GM18502 (cell line): ENCODE measurements around the gene VPS13A.
"Not testable (repeated sequence)": the region's sequence is repeated elsewhere in the genome, so short reads cannot be mapped to it uniquely, and the experiment has no call there.

ENCODE experiments used
- ATAC-seq: cut with Tn5 transposase; IDR thresholded peaks from one replicate; pipeline ENCODE4 v1.9.1; 2021; ENCODE audit warnings: mild to moderate bottlenecking; ENCODE audit not compliant: unreplicated experiment, poor library complexity

The VPS13A gene

DNA sequence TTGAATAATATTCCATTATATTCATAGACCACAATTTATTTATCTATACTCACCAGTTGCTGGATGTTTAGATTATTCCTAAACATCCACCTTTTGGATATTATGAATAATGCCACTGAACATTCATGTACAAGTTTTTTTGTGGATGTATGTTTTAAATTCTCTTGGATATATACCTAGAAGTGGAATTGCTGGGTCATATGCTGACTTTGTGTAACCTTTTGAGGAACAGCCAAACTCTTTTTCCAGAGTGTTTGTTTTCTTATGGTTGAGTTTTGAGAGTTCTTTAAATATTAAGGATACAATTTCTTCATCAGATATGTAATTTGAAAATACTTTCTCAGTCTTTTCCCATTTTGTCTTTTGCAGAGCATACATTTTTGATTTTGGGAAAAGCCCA lies 2.7 kb downstream of the VPS13A start:
- ATAC-seq: no peak

DNA sequence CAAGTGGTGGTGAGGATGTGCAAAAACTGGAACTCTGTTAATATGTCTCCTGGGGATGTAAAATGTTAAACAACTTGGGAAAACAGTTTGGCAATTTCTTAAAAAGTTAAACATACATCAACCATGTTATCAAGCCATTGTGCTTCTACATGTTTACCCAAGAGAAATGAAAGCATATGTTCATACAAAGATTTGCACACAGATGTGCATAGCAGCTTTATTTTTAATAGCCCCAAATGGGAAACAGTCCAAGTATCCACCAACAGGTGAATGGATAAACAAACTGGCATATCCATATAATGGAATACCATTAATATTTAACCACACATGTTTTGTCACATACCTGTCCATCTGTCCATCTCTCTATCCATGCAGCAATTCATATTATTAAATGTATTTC lies 6.2 kb downstream of the VPS13A start:
- no peak for ATAC-seq

DNA sequence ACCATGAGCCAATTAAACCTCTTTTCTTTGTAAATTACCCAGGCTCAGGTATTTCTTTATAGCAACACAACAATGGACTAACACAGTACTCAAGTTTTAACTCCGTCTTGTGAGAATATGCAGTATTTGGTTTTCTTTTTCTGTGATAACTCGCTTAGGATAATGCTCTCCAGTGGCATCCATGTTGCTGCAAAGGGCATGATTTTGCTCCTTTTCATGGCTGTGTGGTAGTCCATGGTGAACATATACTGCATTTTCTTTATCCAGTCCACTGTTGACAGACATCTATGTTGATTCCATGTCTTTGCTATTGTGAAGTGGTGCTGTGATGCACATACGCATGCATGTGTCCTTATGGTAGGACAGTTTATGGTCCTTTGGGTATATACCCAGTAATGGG lies 10.9 kb downstream of the VPS13A start:
- no peak for ATAC-seq

DNA sequence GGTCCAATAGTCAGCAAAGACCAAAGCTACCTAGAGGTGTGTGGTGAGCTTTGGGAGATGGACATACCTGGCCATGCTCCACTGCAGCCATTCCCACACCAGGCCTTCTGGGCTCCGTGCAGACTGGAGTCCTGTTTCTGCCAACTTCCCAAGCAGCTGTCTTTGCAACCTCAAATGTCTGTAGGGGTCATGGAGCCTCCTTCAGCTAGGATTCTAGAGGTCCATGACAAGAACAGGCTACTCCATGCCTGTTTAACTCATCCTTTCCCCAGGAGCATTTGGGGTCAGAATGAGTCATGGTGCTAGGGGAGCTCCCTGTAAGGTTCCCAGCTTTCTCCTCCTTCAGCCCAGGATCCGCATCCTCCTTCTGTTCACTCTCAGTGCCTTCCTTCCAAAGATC lies 17.1 kb downstream of the VPS13A start:
- ATAC-seq: no peak

DNA sequence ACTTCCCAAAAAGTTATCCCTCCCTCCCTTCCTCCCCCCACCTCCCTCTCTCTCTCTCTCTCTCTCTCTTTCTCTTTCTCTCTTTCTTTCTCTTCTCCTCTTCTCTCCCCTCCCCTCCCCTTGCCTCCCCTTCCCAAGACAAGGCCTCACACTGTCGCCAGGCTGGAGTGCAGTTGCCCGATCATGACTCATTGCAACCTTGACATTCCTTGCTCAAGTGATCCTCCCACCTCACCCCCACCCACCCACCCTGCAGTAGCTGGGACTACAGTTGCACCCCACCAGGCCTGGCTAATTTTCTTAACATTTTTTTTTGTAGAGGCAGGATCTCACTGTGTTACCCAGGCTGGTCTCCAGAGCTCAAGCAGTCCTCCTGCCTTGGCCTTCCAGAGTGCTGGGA lies 32.8 kb downstream of the VPS13A start:
- no peak for ATAC-seq

DNA sequence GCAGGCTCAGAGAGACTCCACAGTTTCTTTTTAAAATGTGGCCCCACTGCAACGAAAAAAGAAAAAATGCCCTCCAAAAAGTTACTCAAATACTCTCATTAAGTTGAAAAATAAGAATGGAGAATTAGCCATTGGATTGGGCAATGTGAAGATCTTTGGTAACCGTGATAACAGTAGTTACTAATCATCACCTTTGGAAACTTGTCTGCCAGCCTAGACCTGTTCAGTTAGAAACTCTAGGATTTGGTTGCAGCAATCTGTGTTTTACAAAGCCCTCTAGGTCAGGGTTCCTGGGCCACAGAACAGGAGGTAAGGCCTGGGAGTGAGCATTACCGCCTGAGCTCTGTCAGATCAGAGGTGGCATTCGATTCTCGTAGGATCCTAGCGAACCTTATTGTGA lies 34.2 kb downstream of the VPS13A start:
- ATAC-seq: no peak

DNA sequence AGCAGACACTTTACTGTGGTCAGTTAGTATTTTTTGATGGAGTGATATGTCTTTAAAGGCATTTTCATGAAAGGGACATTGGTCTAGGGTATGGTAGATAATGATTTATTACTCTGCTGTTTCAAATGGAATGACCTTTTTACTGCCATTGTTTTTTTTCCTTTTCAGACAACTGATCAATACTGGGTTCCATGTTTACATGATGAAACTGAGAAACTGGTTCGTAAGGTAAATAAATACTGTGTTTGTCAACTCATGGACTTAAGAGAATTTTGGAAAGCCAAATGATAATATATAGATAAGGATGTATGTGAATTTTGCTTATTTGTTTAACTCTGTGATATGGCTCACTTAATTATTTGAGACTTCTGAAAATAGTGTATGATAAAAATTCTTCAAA lies 35.5 kb downstream of the VPS13A start:
- no peak for ATAC-seq

DNA sequence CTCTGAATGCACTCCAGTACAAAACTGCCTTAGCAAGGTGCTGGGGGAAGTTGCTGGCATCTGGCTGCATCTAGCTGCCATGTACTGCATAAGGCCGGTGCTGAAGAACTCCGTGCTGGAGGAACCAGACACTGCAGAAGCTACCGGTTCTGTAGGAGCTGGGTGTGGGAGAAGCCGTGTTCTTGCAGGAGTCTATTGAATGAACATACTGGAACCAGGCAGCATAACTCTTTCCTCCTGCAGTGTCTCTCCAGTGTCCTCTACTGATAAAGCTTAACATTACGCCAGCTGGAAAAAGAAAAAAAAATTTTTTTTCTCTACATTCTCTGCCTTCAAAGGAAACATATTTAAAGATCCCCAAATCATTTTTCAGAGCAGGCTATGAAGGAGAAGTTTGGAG lies 38.5 kb downstream of the VPS13A start:
- no peak for ATAC-seq

DNA sequence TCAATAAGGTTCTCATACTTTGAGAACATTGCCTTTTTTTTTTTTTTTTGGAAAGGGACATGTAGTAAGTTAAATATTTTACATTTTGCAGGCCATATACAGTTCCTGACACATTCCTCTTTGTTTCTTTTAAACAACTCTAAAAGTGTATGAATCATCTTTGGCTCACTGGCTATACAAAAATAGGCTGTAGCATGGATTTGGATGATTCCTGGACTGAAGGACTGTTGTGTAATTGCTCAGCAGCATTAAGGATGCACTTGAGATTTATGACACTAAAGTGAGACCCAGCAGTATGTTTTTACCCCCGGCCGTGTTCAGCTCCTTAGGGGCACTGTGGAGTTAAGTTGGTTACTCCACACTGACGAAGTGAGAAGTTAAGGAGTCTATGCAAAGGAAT lies 41.3 kb downstream of the VPS13A start:
- no peak for ATAC-seq

DNA sequence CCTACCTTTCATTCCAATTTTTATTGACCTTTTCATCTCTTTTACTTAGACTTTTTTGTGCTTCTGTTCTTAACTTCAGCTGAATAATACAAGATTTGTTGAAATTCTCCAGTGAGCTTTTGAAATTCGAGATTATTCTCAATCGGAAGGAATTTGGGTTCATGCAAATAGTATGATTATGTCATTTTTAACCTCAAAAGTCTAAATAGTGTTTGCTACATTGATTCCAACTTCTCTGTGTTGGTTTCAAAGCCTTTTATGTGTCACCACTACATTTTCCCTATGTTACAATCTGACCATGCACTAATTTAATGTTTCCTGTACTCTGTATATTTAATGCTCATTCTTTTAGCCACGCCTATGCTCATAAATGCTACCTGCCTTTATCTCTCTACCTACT lies 44.1 kb downstream of the VPS13A start:
- ATAC-seq: no peak

DNA sequence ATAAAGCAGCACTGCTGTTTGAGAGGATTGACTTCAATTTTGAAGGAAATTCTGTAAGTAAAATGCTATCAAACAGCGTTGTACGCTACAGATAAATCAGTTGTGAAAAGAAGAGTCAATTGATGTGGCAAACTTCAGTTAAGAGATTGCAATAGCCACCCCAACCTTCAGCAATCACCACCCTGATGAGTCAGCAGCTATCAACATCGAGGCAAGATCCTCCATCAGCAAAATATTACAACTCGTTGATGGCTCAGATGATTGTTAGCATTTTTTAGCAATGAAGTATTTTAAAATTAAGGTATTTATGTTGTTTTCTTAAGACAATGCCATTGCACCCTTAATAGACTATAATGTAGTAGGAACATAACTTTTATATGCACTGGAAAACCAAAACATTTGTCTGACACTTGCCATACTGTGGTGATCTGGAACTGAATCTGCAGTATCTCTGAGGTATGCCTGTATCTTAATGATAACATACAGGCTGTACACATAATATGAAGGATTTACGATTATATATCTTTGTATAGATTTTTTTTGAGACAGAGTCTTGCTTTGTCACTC lies 47.5 kb downstream of the VPS13A start:
- ATAC-seq: no peak

DNA sequence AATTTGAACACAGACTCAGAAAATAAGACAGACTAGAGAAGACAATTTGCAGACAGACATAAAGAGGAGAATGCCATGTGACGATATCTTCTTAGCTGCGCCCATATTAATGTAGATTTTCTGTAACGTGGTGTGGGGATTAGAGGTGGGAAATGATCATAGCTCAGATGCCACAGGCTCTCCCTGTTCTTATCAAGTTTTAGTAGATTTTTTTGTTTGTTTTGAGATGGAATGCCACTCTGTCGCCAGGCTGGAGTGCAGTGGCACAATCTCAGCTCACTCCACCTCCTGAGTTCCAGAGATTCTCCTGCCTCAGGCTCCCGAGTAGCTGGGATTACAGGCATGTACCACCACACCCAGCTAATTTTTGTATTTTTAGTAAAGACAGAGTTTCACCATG lies 59.4 kb downstream of the VPS13A start:
- no peak for ATAC-seq

DNA sequence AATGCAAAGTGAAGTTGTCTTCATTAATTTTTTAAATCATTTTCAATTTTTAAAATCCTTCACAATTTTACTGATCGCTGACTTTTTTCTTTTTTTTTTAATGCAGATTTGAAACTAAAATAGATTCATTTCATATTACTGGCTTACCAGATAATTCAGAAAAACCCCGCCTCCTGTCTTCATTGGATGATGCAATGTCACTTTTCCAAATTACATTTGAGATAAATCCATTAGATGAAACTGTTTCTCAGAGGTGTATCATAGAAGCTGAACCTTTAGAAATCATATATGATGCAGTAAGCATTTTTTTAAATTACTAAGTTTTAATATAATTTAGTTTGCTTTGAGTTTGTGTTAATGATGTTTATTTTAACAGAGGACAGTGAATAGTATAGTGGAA lies 60.6 kb downstream of the VPS13A start:
- no peak for ATAC-seq

DNA sequence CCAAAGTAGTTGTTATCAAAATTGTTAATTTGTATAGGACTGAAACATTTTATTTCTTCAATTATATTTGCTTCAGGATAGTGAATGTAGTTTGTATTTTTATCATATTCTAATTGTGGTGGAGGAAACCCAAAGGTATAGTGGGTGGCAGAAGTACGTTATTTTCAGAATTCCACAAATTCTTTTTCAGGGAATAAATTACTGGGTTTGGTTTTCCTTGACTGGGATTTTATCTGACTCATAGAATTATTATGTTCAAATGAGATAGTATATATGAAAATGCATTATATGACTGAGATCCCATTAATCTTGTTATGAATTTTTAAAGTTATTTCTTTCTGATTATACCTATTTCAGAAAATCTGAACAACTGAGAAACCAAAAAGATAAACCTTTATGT lies 73.7 kb downstream of the VPS13A start:
- no peak for ATAC-seq

DNA sequence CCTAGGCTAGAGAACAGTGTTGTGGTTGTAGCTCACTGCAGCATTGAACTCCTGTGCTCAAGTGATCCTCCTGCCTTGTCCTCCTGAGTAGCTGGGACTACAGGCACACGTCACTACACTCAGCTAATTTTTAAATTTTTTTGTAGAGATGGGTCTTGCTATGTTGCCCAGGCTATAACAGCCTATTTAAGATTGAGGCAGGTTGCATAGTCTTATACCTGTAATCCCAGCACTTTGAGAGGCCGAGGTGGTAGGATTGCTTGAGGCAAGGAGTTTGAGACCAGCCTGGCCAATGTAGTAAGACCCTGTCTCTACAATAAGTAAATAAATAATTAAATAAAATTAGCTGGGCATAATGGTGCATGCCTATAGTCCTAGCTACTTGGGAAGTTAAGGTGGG lies 79.9 kb downstream of the VPS13A start:
- ATAC-seq: no peak

DNA sequence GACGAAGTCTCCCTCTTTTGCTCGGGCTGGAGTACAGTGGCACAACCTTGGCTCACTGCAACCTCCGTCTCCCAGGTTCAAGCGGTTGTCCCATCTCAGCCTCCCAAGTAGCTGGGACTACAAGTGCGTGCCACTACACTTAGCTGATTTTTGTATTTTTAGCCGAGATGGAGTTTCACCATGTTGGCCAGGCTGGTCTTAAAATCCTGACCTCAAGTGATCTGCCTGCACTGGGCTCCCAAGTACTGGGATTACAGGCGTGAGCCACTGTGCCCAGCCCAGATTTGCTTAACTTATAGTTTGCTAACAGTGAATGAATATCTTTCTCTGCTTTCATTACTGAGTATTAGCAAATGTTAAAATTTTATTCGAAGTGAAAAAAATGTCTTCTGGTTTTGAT lies 84.3 kb downstream of the VPS13A start:
- ATAC-seq: no peak

DNA sequence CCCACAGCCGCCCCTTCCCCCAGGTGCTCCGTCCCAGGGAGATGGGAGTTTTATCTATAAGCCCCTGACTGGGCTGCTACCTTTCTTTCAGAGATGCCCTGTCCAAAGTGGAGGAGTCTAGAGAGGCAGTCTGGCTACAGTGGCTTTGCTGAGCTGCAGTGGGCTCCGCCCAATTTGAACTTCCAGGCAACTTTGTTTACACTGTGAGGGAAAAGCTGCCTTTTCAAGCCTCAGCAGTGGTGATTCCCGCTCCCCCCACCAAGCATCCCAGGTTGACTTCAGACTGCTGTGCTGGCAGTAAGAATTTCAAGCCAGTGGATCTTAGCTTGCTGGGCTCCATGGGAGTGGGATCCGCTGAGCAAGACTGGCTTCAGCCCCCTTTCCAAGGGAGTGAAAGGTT lies 90.4 kb downstream of the VPS13A start:
- ATAC-seq: not testable (repeated sequence)

DNA sequence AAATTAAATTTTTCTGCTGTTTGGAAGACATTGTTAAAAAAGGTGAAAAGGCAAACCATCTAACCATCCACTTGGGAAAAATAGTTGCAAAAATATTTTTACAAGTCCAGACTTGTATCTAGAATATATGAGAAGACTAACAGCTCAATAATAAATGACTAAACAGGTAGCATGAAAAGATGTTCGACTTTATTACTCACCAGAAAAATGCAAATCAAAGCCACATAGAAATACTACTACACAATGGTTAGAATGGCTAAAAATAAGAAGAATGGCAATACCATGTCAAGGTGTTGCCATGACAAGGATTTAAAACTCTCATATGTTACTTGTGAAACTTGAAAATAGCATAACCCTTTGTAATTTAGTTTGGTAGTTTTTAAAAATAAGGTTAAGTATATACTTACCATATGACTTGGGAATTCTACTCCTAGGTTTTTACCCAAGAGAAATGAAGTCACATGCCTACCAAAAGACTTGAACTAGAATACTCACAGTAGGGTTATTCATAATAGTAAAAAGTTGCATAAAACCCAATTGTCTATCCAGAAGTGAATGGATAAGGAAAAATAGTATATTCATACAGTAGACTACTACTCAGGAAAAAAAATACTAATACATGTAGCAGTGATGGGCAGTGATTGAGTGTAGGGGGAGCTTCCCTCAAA lies 93.8 kb downstream of the VPS13A start:
- no peak for ATAC-seq

DNA sequence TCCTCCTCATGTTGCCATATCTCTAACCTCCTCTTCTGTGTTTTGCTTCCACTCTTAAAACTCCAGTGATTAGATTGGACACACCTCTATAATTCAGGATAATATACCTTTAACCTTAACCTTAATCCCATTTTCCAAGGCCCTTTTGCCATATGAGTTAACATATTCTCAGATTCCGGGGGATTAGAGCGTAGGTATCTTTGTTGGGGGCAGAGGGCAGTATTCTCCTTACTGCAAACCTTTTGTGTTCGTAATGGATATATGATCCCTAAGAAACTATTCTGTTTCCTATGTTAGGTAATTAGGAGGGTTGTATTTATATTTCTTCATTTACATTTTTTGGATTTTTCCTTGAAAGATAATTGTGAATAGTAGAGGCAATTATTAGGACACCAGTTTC lies 99.5 kb downstream of the VPS13A start:
- ATAC-seq: no peak

DNA sequence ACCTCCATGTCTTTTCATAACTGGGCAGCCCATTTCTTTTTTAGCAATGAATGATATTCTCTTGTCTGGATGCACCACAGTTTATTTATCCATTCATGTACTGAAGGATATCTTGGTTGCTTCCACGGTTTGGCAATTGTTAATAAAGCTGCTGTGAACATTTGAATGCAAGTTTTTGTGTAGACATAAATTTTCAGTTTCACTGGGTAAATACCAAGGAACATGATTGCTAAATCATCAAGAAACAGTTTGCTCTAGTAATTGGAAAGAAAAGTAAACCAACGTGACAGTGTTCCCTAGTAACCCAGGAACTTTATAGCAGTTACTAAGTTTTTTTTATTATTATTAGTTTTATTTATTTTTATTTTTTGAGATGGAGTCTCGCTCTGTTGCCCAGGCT lies 100.4 kb downstream of the VPS13A start:
- ATAC-seq: no peak

DNA sequence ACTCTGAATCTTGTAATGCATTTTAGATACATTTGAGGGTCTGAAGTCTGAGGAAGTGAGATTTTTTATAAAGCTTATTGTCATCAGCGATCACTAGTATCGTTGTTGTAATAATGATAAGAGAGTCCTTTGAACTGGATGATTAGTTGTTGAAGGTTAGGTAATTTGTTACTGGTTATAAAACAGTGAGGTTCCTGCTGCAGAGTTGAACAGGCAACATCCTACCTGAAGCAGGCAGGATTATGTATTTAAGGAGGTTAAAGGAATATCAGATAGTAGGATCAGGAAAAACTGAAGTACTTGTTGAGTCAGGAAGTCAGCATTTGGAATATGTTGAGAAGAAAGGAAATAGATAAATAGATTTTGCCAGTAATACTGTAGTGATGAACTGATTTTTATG lies 106.7 kb downstream of the VPS13A start:
- no peak for ATAC-seq

DNA sequence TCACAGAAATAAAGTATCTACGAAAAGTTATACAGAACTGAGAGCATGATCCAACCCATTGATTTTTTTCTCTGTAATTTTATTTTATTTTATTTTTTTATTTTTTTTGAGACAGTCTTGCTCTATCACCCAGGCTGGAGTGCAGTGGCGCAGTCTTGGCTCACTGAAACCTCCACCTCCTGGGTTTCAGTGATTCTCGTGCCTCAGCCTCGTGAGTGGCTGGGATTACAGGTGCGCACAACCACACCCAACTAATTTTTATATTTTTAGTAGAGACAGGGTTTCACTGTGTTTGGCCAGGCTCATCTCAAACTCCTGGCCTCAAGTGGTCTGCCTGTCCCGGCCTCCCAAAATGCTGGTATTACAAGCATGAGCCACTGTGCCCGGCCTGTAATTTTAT lies 107.3 kb downstream of the VPS13A start:
- ATAC-seq: no peak

DNA sequence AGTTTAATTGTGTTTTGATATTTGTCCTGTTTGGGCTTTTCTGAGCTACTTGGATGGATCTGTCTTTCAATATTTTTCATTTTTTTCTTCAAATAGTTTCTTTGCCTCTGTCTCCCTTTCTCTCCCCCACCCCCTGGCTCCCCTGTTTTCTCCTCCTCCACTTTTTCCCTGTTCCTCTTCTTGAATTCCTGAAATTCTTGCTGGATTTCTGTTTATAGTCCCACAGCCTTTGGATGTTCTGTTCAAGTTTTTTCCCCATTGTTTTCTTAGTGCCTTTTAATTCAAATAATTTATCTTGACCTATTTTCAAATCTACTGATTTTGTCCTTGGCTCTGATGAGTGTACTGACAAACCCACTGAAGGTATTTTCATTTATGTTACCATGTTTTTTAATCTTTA lies 113.0 kb downstream of the VPS13A start:
- no peak for ATAC-seq
